Choroid plexus epithelial cell (primary cell): ENCODE data around the gene ATF6B.

ENCODE experiments used
- DNase-seq: peaks from one replicate; pipeline ENCODE4 v3.0.0-alpha.2; 2010; ENCODE audit warnings: low read depth
- H3K4me3 ChIP-seq: 2 replicates; pipeline ENCODE4 v1.5.1; 2011; ENCODE audit warnings: low read depth, mild to moderate bottlenecking, control low read depth, low read length, moderate library complexity
- TF ChIP-seq, protein P1 (sequence below): conservative IDR thresholded peaks from 2 replicates; pipeline ENCODE4 v1.5.1; 2011; ENCODE audit warnings: low read depth, mild to moderate bottlenecking, control low read depth, inconsistent platforms, low read length, moderate library complexity

Gene ATF6B

DNA sequence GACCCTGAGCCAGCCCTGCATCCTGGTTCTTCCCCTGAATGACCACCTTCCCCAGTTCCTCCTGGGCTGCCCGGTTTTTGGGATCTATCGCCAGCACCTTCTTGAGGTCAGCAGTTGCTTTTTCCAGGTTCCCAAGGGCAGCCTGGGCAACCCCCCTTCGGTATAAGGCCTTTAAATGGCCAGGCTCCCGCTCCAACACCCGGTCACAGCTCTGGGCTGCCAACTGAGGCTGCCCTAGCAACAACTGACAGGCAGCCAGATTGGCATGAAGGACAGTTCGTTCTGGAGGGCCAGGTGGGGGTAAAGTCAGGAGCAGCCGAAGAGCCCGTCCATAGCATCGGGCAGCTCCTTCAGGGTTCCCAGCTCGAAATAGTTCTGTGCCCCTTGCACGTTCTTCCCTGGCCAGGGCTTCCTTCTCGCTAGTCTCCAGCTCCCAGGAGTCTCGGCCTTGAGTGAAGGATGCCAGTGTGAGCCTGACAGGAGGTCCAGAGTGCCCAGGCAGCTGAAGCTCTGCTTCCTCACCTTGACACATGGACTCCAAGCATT lies 778 bp upstream of the ATF6B start:
- TF ChIP-seq, protein P1, sequence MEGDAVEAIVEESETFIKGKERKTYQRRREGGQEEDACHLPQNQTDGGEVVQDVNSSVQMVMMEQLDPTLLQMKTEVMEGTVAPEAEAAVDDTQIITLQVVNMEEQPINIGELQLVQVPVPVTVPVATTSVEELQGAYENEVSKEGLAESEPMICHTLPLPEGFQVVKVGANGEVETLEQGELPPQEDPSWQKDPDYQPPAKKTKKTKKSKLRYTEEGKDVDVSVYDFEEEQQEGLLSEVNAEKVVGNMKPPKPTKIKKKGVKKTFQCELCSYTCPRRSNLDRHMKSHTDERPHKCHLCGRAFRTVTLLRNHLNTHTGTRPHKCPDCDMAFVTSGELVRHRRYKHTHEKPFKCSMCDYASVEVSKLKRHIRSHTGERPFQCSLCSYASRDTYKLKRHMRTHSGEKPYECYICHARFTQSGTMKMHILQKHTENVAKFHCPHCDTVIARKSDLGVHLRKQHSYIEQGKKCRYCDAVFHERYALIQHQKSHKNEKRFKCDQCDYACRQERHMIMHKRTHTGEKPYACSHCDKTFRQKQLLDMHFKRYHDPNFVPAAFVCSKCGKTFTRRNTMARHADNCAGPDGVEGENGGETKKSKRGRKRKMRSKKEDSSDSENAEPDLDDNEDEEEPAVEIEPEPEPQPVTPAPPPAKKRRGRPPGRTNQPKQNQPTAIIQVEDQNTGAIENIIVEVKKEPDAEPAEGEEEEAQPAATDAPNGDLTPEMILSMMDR, result no peak
- H3K4me3 ChIP-seq, result no peak overlapping the region
- no peak for DNase-seq

DNA sequence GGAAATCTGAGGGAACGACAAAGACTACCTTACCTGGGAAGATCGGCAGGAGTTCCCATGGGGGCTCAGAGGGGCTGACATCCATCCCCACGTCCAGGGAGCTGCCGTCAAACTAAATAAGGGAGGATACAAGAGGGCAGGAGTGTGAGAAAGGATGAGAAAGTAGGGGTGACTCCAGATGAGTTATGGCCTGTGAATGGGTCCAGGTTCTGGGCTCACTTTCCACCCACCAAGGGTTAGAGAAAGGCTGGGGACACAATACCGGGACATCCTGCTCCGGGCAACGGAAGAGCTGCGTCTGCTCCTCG lies 683 bp downstream of the ATF6B start:
- no peak for DNase-seq
- peak overlapping the region; percentile 100 for H3K4me3 ChIP-seq
- TF ChIP-seq, protein P1, result no peak

DNA sequence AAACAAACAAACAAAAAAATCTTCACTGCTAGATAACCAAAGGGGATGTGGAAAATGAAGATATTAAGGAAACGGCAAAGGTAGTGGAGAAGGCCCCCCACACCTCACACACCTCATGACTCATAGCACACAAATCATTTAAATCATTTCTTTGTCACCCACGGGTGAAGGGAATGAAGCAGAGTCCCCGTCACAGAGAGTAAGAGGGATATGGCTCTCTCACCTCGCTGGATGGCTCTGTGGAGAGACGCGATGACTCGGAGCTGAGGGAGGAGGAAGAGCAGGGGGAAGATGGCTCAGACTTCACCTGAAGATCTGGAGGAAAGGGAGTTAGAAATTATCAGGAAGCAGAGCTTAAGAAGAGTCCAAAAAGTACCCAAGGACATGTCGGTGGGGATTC lies 1.2 kb downstream of the ATF6B start:
- no peak for DNase-seq
- TF ChIP-seq, protein P1, result no peak
- peak overlapping the region; percentile 100 for H3K4me3 ChIP-seq

DNA sequence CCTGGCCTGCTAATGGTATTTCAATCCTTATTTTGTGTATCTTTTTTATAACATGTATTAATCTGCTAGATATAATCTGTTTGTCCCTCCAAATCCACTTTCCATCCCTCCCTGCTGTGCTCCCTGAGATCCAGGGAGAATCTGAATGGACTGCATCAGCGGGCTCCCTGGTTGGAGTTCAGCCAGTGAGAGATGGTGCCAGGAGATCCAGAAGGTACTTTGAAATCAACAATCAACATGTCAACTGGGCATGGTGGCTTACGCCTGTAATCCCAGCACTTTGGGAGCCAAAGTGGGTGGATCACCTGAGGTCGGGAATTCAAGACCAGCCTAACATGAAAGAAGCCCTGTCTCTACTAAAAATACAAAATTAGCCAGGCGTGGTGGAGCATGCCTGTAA lies 4.4 kb downstream of the ATF6B start:
- TF ChIP-seq, protein P1, result no peak
- H3K4me3 ChIP-seq, result no peak overlapping the region

DNA sequence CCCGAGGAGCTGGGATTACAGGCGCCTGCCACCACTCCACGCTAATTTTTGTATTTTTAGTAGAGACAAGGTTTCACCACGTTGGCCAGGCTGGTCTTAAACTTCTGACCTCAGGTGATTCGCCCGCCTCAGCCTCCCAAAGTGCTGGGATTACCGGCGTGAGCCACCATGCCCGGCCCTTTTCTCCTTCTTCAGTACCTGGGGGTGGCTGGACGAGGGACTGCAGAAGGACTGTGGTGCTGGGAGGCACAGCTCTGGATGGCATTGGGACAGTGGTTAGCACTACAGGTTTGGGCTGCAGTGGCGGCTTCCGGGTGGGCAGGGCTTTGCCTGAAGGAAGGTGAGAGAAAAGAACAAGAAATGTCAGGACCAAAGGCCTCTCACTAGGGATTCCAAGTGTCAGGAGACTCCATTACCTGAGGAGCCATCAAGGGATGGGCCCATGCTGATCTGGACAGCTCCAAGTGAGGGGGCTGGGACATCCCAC lies 7.4 kb downstream of the ATF6B start:
- TF ChIP-seq, protein P1, result no peak
- no peak for DNase-seq
- no peak overlapping the region for H3K4me3 ChIP-seq

More for the DNA sequence above, 4.4 kb downstream of the ATF6B start:
- DNase-seq, result no peak

DNA sequence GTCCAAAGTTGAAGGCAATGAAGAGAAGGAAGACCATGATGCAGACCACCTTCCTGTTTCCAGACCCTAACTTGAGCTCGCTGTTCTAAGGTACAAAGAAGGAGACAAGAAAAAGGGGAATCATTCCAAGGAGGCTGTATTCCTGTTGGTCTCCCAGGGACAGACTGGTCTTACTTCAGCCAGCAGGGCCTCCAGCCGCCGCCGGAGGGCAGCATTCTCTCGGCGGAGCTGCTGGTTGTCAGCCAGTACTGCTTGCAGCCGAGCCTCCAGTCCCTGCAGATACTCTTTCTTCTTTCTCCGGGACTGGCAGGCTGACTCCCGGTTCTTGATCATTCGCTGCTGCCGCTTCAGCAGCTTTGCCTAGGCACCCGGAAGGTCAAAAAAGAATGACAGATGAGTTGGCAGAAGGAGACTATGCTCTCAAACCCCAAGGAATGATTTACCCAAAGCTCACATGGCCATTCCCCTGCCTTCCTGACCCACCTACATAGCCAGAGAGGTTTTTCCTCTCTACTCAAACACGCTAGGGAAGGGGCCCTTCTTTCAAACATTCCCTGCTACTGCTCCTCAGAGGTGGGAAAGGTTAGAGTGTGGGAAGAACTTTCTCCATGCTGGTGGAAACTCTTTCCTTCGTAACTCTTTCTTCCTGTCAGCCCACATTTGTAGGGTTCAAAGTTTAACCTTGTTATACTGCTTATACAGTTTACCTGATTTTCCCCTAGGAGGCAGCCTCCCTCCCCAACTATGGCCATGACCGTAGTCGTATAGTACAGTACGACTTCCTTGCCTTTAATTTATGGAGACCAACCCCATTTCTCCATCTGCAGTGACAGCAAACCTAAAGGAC lies 9.0 kb downstream of the ATF6B start:
- TF ChIP-seq, protein P1, result peak; percentile 98
- peak; percentile 95 for DNase-seq

DNA sequence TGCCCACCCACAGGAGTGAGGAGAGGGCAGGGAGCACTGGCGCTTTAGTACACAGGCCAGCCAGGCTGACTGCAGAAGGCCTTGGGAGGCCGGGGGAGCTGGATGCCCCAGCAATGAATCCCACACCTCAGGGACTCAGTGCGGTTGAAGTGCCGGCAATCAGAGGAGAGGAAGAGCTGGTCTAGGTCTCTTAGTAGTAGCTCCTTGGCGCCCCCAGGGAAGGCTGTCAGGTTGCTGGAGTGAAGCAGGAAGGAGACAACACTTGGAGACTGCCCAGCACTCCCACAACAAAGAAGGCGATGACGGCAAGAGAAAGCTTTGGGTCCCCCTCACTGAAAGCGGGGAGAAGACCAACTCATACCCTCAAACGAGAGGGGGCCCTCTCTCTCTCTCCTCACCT lies 10.6 kb downstream of the ATF6B start:
- DNase-seq, result no peak
- H3K4me3 ChIP-seq, result no peak overlapping the region
- TF ChIP-seq, protein P1, result no peak

More for the DNA sequence above, 9.0 kb downstream of the ATF6B start:
- no peak overlapping the region for H3K4me3 ChIP-seq
